ENCODE data around the gene KRTAP5-3. TPM values are rescaled to one million over a fixed set of nuclear protein-coding genes. Genes with fewer than 3 reads are reported as not detected.

KRTAP5-3 gene
- total RNA-seq, 4 donors from 2014 or later = not detected

DNA sequence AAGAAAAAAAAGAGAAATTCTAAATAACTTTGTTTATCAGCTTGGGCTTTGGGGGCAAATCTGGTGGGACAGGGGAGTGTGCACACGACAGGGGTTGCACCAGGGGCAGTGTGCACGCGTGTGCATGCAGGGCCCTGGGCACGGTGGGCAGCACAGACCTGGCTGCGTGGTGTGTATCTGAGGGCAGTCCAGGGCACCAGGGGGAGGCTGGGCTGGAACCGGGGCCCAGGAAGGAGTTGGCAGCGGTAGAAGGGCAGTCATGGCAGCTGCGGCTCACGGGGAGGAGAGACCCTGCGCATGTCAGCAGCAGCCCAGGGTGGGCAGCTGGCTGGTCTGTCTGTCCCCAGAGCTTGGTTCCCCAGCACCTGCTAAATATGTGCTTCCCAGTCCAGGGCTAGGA is 25.6 kb upstream of the KRTAP5-3 start:
- Histone ChIP-seq H3K27ac (no peak overlapping the region), H3K36me3 (no peaks in the 10 kb centered on the region), H3K4me3 (replicated peaks in 1 of 3) (no peak overlapping the region), H3K4me1 (no peaks in the 10 kb centered on the region), H3K9me3 (no peaks in the 10 kb centered on the region), H3K27me3 (peaks cover 4% of the 10 kb centered on the region)
- no peak for DNase-seq
- TF ChIP-seq POLR2A (IDR thresholded peaks at IDR 0.05) = no peak
- TF ChIP-seq, protein P1, sequence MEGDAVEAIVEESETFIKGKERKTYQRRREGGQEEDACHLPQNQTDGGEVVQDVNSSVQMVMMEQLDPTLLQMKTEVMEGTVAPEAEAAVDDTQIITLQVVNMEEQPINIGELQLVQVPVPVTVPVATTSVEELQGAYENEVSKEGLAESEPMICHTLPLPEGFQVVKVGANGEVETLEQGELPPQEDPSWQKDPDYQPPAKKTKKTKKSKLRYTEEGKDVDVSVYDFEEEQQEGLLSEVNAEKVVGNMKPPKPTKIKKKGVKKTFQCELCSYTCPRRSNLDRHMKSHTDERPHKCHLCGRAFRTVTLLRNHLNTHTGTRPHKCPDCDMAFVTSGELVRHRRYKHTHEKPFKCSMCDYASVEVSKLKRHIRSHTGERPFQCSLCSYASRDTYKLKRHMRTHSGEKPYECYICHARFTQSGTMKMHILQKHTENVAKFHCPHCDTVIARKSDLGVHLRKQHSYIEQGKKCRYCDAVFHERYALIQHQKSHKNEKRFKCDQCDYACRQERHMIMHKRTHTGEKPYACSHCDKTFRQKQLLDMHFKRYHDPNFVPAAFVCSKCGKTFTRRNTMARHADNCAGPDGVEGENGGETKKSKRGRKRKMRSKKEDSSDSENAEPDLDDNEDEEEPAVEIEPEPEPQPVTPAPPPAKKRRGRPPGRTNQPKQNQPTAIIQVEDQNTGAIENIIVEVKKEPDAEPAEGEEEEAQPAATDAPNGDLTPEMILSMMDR (IDR thresholded peaks at IDR 0.05) = no peak
- intact Hi-C loops (cut with DNase I) = no loop called here
- WGBS, 2 donors = 87 to 93% methylated on average over 10 of the region's 10 CpGs

DNA sequence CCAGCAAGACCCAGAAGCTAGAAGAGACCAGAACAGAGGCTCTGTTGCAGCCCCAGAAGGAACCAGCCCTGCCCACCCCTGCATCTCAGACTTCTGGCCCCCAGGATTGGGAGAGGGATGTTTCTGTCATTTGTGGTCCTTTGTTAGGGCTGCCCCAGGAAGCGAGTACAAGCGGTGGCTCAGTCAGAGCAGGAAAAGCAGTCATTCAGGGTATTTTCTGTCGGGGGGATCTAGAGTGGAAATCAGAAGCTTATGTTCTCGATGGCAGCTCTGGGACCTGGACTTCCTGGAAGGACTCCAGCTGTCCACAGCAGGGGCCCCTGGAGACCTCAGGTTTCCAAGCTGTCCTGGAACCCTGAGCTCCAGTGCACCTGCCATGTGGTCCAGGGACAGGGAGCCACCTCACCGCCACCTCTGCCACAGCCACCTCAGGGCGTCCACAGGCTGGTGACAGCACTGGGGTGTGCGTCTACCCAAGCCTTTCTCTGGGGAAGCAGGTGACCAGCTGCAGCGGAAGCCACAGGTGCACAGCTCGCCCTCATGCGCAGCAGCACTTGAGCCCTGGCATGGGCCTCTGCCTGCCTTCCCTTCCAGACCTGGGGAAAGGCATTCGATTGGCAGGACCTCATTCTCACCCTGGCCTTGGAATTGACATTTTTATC is 23.9 kb upstream of the KRTAP5-3 start:
- TF ChIP-seq, protein P1 (IDR thresholded peaks at IDR 0.05) = no peak
- TF ChIP-seq POLR2A (IDR thresholded peaks at IDR 0.05) = no peak
- Histone ChIP-seq H3K9me3 (no peaks in the 10 kb centered on the region), H3K27me3 (peaks cover 4% of the 10 kb centered on the region), H3K27ac (no peak overlapping the region), H3K36me3 (no peaks in the 10 kb centered on the region), H3K4me1 (no peaks in the 10 kb centered on the region), H3K4me3 (replicated peaks in 1 of 3) (no peak overlapping the region)
- 58 to 69% methylated on average over 6 to 8 of the region's 11 CpGs for WGBS, 2 donors
- intact Hi-C loops (cut with DNase I) = no loop called here
- no peak for DNase-seq

DNA sequence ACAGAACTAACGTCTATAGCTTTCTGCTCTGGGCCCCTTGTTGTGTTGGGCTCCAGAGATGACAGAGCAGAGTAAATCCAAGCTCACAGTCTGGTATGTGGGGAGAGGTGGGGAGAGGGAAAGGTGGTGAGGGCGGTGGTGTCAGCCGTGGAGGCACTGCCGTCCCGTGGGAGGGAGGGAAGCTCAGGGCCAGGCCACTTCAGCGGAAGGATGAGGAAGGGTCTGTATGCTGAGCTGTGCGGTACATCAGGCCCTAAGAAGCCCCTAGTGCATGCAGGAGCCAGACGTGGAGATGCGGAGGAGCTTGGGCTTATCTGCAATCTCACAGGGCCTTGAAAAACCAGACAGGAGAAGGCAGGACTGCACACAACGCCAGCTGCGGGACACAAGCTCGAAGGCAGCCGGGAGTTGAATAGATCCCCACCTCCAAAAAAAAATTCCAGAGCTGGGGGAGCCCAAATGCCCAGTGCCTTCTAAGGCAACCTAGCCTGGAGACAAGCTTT is 22.9 kb upstream of the KRTAP5-3 start:
- 49 to 72% methylated on average over 13 of the region's 13 CpGs for WGBS, 2 donors
- no peak overlapping the region for H3K27ac ChIP-seq
- TF ChIP-seq POLR2A (IDR thresholded peaks at IDR 0.05) = no peak
- TF ChIP-seq, protein P1 (IDR thresholded peaks at IDR 0.05) = no peak
- no peaks in the 10 kb centered on the region for H3K36me3 ChIP-seq
- H3K27me3 ChIP-seq = peaks cover 4% of the 10 kb centered on the region
- intact Hi-C loops (cut with DNase I) = no loop called here
- DNase-seq = no peak
- H3K4me1 ChIP-seq = no peaks in the 10 kb centered on the region
- H3K9me3 ChIP-seq = no peaks in the 10 kb centered on the region
- H3K4me3 ChIP-seq (replicated peaks in 1 of 3) = no peak overlapping the region

DNA sequence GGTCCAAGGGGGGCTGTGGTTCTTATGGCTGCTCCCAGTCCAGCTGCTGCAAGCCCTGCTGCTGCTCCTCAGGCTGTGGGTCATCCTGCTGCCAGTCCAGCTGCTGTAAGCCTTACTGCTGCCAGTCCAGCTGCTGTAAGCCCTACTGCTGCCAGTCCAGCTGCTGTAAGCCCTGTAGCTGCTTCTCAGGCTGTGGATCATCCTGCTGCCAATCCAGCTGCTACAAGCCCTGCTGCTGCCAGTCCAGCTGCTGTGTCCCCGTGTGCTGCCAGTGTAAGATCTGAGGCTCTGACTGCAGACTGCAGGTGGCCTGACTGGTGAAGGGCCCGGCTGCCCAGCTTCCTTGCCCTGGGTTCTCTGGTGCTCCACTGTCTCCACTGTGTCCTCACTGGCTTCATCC is 22.0 kb upstream of the KRTAP5-3 start:
- Histone ChIP-seq H3K27ac (no peak overlapping the region), H3K27me3 (peaks cover 4% of the 10 kb centered on the region), H3K4me1 (no peaks in the 10 kb centered on the region), H3K4me3 (replicated peaks in 1 of 3) (no peak overlapping the region), H3K36me3 (no peaks in the 10 kb centered on the region), H3K9me3 (no peaks in the 10 kb centered on the region)
- WGBS, 2 donors = 69% methylated on average over 2 of the region's 2 CpGs; no CpG with 5 or more reads in 1 of the 2 donors
- intact Hi-C loops (cut with DNase I) = no loop called here
- TF ChIP-seq POLR2A (IDR thresholded peaks at IDR 0.05) = no peak
- TF ChIP-seq, protein P1 (IDR thresholded peaks at IDR 0.05) = no peak
- no peak for DNase-seq

DNA sequence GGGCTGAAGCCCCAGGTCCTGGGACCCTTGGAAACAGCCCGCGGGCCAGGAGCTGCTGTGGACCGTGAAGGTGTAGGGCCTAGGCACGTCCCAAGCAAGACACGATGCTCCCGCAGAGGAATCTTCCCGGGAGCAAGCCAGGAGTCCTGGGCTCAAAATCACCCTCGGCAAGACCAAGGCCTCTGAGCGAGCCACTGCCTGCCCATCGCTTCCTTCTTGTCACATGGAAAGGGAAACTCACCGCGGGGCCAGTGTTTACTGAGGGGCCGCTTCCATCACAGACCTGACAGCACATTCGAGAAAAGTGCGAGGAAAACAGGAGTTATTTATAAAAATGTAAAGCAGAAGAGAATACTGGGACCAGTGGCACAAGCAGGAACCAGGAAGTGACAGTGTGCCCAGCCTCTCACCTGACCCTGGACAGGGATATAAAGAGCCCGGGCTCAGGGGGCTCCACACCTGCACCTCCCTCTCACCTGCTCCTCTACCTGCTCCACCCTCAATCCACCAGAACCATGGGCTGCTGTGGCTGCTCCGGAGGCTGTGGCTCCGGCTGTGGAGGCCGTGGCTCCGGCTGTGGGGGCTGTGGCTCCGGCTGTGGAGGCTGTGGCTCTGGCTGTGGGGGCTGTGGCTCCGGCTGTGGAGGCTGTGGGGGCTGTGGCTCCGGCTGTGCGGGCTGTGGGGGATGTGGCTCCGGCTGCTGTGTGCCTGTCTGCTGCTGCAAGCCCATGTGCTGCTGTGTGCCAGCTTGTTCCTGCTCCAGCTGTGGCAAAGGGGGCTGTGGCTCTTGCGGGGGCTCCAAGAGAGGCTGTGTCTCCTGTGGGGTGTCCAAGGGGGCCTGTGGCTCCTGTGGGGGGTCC is 21.3 kb upstream of the KRTAP5-3 start, which contains the start of gene KRTAP5-5:
Gene KRTAP5-5, plus strand, starts transcription at position 450 of the 860 bp plus-strand sequence. Its CDS starts 66 bp downstream, at position 516.
- Histone ChIP-seq H3K9me3 (no peaks in the 10 kb centered on the region), H3K4me3 (replicated peaks in 1 of 3) (no peak within 1 kb of the TSS), H3K27me3 (peaks cover 4% of the 10 kb centered on the region), H3K27ac (no peak within 1 kb of the TSS), H3K36me3 (no peaks in the 10 kb centered on the region), H3K4me1 (no peaks in the 10 kb centered on the region)
- intact Hi-C loops (cut with DNase I) = loop anchor here (10.0 kb wide), 1 partner anchor 85 kb away; no protein-coding TSS in a partner anchor
- WGBS, 2 donors = 68 to 78% methylated on average over 14 to 15 of the region's 26 CpGs
- TF ChIP-seq, protein P1 (IDR thresholded peaks at IDR 0.05) = no peak
- TF ChIP-seq POLR2A (IDR thresholded peaks at IDR 0.05) = no peak
- DNase-seq = no peak

Data from thyroid gland (tissue), 4 donors.